ENCODE results near the gene NMD3.
"Not testable (repeated sequence)": the region's sequence is repeated elsewhere in the genome, so short reads cannot be mapped to it uniquely, and the experiment has no call there.

The NMD3 gene

GRCh38 chr3:161275919-161276318 lies 54.8 kb downstream of the NMD3 start:
- DNase-seq (ENCODE audit: low read depth, low spot score): no peak

GRCh38 chr3:161282387-161282786 lies 61.3 kb downstream of the NMD3 start:
- not testable (repeated sequence) for DNase-seq (ENCODE audit: low read depth, low spot score)

GRCh38 chr3:161284989-161285388 lies 63.9 kb downstream of the NMD3 start:
- no peak for DNase-seq (ENCODE audit: low read depth, low spot score)

GRCh38 chr3:161289174-161289573 lies 68.1 kb downstream of the NMD3 start:
- no peak for DNase-seq (ENCODE audit: low read depth, low spot score)

- no peak for DNase-seq (ENCODE audit: low read depth, low spot score)
Observed at GRCh38 chr3:161291191-161291901, 70.2 kb downstream of the NMD3 start.

GRCh38 chr3:161293381-161293780 lies 72.3 kb downstream of the NMD3 start:
- DNase-seq (ENCODE audit: low read depth, low spot score): no peak

- no peak for DNase-seq (ENCODE audit: low read depth, low spot score)
Observed at GRCh38 chr3:161295325-161295724, 74.2 kb downstream of the NMD3 start.

- no peak for DNase-seq (ENCODE audit: low read depth, low spot score)
Observed at GRCh38 chr3:161296814-161297213, 75.7 kb downstream of the NMD3 start.

Measured in brain pericyte (primary cell).